Left forelimb (tissue), 1 donor: ENCODE results near the gene CNR2.
"Not testable (repeated sequence)": the region's sequence is repeated elsewhere in the genome, so short reads cannot be mapped to it uniquely, and the experiment has no call there.

Experiments used
- DNase-seq: peaks from one replicate; pipeline ENCODE4 v3.0.0-alpha.2; 2018; ENCODE audit warnings: low spot score

Gene CNR2

GRCh38 chr1:23885222-23885621 is 27.9 kb downstream of the CNR2 start:
- no peak for DNase-seq

GRCh38 chr1:23882746-23883145 is 30.4 kb downstream of the CNR2 start:
- DNase-seq, result no peak

GRCh38 chr1:23879809-23880208 is 33.4 kb downstream of the CNR2 start:
- DNase-seq, result no peak

GRCh38 chr1:23878668-23879067 is 34.5 kb downstream of the CNR2 start:
- DNase-seq, result no peak

- no peak for DNase-seq
These were observed 37.8 kb downstream of the CNR2 start for GRCh38 chr1:23875382-23875781.

GRCh38 chr1:23872421-23872820 is 40.7 kb downstream of the CNR2 start:
- no peak for DNase-seq

- DNase-seq, result no peak
These were observed 44.1 kb downstream of the CNR2 start for GRCh38 chr1:23869051-23869450.

- DNase-seq, result no peak
These were observed 44.6 kb downstream of the CNR2 start for GRCh38 chr1:23868557-23869016.

- DNase-seq, result peak; percentile 91
These were observed 45.1 kb downstream of the CNR2 start, which contains the start of gene FUCA1 for GRCh38 chr1:23867895-23868556. Gene FUCA1, minus strand, starts transcription at chr1:23868290. Its CDS starts 4 bp downstream, at chr1:23868286.

- no peak for DNase-seq
These were observed 45.6 kb downstream of the CNR2 start for GRCh38 chr1:23867542-23867894.

GRCh38 chr1:23865543-23865930 is 47.6 kb downstream of the CNR2 start:
- no peak for DNase-seq

GRCh38 chr1:23864801-23865542 is 48.2 kb downstream of the CNR2 start:
- DNase-seq, result no peak

- DNase-seq, result no peak
These were observed 50.5 kb downstream of the CNR2 start for GRCh38 chr1:23862640-23863039.

- DNase-seq, result no peak
These were observed 58.6 kb downstream of the CNR2 start for GRCh38 chr1:23854568-23854967.

- not testable (repeated sequence) for DNase-seq
These were observed 60.0 kb downstream of the CNR2 start for GRCh38 chr1:23853124-23853523.

- not testable (repeated sequence) for DNase-seq
These were observed 61.8 kb downstream of the CNR2 start for GRCh38 chr1:23851406-23851805.

- no peak for DNase-seq
These were observed 64.2 kb downstream of the CNR2 start for GRCh38 chr1:23848673-23849616.

- not testable (repeated sequence) for DNase-seq
These were observed 65.6 kb downstream of the CNR2 start for GRCh38 chr1:23847482-23848095.

GRCh38 chr1:23845163-23845562 is 68.0 kb downstream of the CNR2 start:
- DNase-seq, result no peak

- DNase-seq, result no peak
These were observed 69.5 kb downstream of the CNR2 start for GRCh38 chr1:23843644-23844043.

- peak; percentile 67 for DNase-seq
These were observed 74.7 kb downstream of the CNR2 start for GRCh38 chr1:23838401-23838866.

- no peak for DNase-seq
These were observed 75.3 kb downstream of the CNR2 start for GRCh38 chr1:23837908-23838307.
